ENCODE data around the gene DCN.

The DCN gene

GRCh38 chr12:91188778-91189177 is 6.2 kb upstream of the DCN start:
- H3K4me1 ChIP-seq (ENCODE audit: control insufficient read depth, insufficient read depth, low read length) = no peaks in the 10 kb centered on the region
- H3K4me3 ChIP-seq (ENCODE audit: low read length) = no peak overlapping the region
- no peaks in the 10 kb centered on the region for H3K27me3 ChIP-seq (ENCODE audit: control insufficient read depth, insufficient read depth, low read length)
- no peaks in the 10 kb centered on the region for H3K9me3 ChIP-seq (ENCODE audit: control insufficient read depth, insufficient read depth, low read length)
- no peaks in the 10 kb centered on the region for H3K36me3 ChIP-seq (ENCODE audit: control insufficient read depth, insufficient read depth, low read length)
- no peak for DNase-seq (ENCODE audit: low read depth, low spot score)
- no peak overlapping the region for H3K27ac ChIP-seq (ENCODE audit: low read length)

- WGBS (ENCODE audit: insufficient coverage, insufficient read length) = no CpG with 5 or more reads among the region's 2 CpGs
- Histone ChIP-seq H3K4me1 (ENCODE audit: control insufficient read depth, insufficient read depth, low read length) (no peaks in the 10 kb centered on the region), H3K27ac (ENCODE audit: low read length) (no peak overlapping the region), H3K9me3 (ENCODE audit: control insufficient read depth, insufficient read depth, low read length) (no peaks in the 10 kb centered on the region), H3K36me3 (ENCODE audit: control insufficient read depth, insufficient read depth, low read length) (no peaks in the 10 kb centered on the region), H3K27me3 (ENCODE audit: control insufficient read depth, insufficient read depth, low read length) (no peaks in the 10 kb centered on the region), H3K4me3 (ENCODE audit: low read length) (no peak overlapping the region)
- no peak for DNase-seq (ENCODE audit: low read depth, low spot score)
Observed at GRCh38 chr12:91186156-91186555, 3.5 kb upstream of the DCN start.

DNA sequence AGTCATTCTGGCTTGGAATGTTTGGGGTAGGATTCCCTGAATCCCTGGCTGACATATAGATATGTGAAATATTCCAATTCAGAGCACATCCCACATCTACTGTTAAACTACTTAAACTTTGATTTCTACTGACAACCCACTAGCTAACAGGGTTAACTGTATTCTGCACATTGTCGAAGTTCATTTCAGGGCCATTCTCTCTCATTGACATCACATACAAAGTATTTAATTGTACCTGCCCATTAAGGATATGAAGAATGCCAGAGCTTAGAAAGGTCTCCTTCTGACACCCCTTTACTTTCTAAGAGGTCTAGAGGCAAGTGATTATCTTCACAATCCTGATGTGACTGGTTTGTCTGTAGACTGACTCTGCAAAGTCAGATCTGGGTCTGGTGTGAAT is 2.8 kb upstream of the DCN start:
- no peak overlapping the region for H3K4me3 ChIP-seq (ENCODE audit: low read length)
- no CpG with 5 or more reads among the region's 1 CpG for WGBS (ENCODE audit: insufficient coverage, insufficient read length)

DNA sequence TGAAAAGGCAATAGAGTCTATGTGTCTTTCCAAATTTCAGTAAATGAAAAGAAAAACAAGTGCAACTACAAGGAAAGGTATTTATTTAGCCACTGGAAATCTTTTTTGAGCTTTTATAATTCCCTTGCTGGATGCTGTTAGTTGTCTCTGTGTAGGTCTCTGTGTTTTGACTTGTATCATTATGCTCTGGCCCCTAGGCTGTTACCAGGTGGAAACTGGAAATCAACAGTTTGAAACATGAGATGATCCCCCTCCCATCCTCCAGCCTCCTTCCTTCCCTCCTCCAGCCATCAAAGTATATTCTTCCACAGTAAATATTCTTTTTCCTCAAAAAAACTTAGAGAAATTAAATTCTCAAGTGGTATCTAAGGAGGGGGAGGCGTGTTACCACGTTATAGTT is 934 bp upstream of the DCN start:
- DNase-seq (ENCODE audit: low read depth, low spot score) = no peak
- H3K9me3 ChIP-seq (ENCODE audit: control insufficient read depth, insufficient read depth, low read length) = no peaks in the 10 kb centered on the region
- no peak overlapping the region for H3K27ac ChIP-seq (ENCODE audit: low read length)
- no peaks in the 10 kb centered on the region for H3K27me3 ChIP-seq (ENCODE audit: control insufficient read depth, insufficient read depth, low read length)
- no peaks in the 10 kb centered on the region for H3K36me3 ChIP-seq (ENCODE audit: control insufficient read depth, insufficient read depth, low read length)
- WGBS (ENCODE audit: insufficient coverage, insufficient read length) = no CpG with 5 or more reads among the region's 2 CpGs
- H3K4me3 ChIP-seq (ENCODE audit: low read length) = no peak overlapping the region
- H3K4me1 ChIP-seq (ENCODE audit: control insufficient read depth, insufficient read depth, low read length) = no peaks in the 10 kb centered on the region

More for the DNA sequence above, 2.8 kb upstream of the DCN start:
- no peaks in the 10 kb centered on the region for H3K4me1 ChIP-seq (ENCODE audit: control insufficient read depth, insufficient read depth, low read length)
- no peak for DNase-seq (ENCODE audit: low read depth, low spot score)
- H3K36me3 ChIP-seq (ENCODE audit: control insufficient read depth, insufficient read depth, low read length) = no peaks in the 10 kb centered on the region
- H3K9me3 ChIP-seq (ENCODE audit: control insufficient read depth, insufficient read depth, low read length) = no peaks in the 10 kb centered on the region
- no peaks in the 10 kb centered on the region for H3K27me3 ChIP-seq (ENCODE audit: control insufficient read depth, insufficient read depth, low read length)
- H3K27ac ChIP-seq (ENCODE audit: low read length) = no peak overlapping the region

DNA sequence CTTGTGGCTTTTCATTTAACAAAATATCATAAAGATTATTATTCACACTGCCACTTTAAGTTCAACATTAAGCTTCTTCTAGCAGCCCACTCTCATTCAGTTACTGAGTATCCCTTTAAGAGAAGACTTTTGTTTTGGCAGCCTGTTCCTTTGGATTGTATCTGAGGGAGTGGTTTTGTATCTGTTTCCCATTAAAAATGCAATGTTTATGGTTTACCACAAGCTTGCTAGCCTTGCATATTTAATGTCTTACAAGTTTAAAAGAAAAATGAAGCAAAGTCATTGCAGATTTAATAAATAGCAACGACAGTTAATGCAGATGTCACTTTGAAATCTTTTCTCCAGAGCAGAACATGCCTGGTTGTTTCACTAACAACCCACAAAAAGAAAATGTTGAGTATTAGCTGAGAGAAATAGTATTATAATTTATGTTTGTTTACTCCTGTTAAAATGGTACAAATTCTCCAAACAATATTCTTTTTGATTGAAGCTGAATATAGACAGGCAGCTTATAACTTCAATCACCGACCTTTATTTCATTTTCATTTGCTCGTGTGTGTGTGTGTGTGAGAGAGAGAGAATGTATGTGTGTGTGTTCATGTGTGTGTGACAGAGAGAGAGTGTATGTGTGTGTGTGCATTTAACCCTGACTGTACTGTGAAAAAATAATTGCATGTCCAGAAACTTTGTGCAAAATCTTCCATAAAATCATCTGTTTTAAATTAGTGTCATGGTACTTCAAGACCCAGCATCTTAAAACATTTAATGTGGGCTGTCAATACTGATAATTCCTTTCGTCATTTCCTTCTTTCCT is 1.8 kb downstream of the DCN start:
- Histone ChIP-seq H3K9me3 (ENCODE audit: control insufficient read depth, insufficient read depth, low read length) (no peaks in the 10 kb centered on the region), H3K36me3 (ENCODE audit: control insufficient read depth, insufficient read depth, low read length) (no peaks in the 10 kb centered on the region), H3K27me3 (ENCODE audit: control insufficient read depth, insufficient read depth, low read length) (no peaks in the 10 kb centered on the region), H3K4me1 (ENCODE audit: control insufficient read depth, insufficient read depth, low read length) (no peaks in the 10 kb centered on the region), H3K27ac (ENCODE audit: low read length) (no peak overlapping the region), H3K4me3 (ENCODE audit: low read length) (no peak overlapping the region)
- no CpG with 5 or more reads among the region's 4 CpGs for WGBS (ENCODE audit: insufficient coverage, insufficient read length)
- no peak for DNase-seq (ENCODE audit: low read depth, low spot score)

DNA sequence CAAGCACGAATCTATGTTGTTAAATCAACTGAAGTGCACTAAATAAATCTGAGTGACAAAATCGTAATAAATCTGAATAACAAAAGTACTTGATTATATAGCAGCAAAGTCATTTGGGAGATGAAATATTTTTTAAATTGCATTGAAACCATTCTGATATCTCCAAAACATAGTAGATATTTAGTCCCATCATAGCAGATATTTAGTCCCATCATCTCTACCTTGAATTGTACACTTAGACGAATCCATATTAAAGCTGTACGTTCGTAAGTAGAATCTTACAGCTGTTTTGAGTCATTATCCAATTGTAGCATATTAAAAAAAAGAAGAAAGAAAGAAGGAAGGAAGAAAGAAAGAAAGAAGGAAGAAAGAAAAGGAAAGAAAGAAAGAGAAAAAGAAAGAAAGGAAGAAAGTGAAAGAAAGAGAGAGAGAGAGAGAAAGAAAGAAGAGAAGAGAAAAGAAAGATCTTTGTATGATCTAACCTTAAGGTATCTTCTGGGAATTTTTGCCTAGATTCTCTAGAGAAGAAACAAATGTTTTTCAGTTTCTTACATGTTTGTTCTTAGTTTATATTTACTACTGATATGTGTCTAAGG is 2.6 kb downstream of the DCN start:
- no peak overlapping the region for H3K4me3 ChIP-seq (ENCODE audit: low read length)
- no peaks in the 10 kb centered on the region for H3K36me3 ChIP-seq (ENCODE audit: control insufficient read depth, insufficient read depth, low read length)
- no peak overlapping the region for H3K27ac ChIP-seq (ENCODE audit: low read length)
- no peaks in the 10 kb centered on the region for H3K4me1 ChIP-seq (ENCODE audit: control insufficient read depth, insufficient read depth, low read length)
- H3K27me3 ChIP-seq (ENCODE audit: control insufficient read depth, insufficient read depth, low read length) = no peaks in the 10 kb centered on the region
- no peak for DNase-seq (ENCODE audit: low read depth, low spot score)
- H3K9me3 ChIP-seq (ENCODE audit: control insufficient read depth, insufficient read depth, low read length) = no peaks in the 10 kb centered on the region
- no CpG with 5 or more reads among the region's 5 CpGs for WGBS (ENCODE audit: insufficient coverage, insufficient read length)

DNA sequence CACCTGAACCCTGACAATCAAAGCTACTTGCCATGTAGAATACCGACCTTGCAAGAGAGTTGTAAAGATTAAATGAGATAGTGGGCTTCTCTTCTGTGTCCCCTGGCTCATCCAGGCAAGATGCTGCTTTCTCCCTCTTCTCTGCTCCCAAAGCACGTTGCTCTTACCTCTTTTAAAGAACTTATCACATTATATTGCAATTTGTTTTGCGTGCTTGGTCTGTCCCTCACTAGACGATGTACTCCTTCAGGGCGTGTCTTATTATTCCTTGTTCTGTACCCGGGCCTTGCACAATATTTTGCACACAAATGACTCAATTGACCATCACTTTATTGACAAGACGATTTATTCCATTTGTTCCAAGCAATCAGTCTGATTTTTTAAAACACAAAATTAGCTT is 3.3 kb downstream of the DCN start:
- DNase-seq (ENCODE audit: low read depth, low spot score) = no peak
- H3K27ac ChIP-seq (ENCODE audit: low read length) = no peak overlapping the region
- WGBS (ENCODE audit: insufficient coverage, insufficient read length) = no CpG with 5 or more reads among the region's 7 CpGs

GRCh38 chr12:91178781-91179180 is 3.8 kb downstream of the DCN start:
- Histone ChIP-seq H3K27ac (ENCODE audit: low read length) (no peak overlapping the region), H3K36me3 (ENCODE audit: control insufficient read depth, insufficient read depth, low read length) (no peaks in the 10 kb centered on the region), H3K9me3 (ENCODE audit: control insufficient read depth, insufficient read depth, low read length) (no peaks in the 10 kb centered on the region), H3K27me3 (ENCODE audit: control insufficient read depth, insufficient read depth, low read length) (no peaks in the 10 kb centered on the region), H3K4me3 (ENCODE audit: low read length) (no peak overlapping the region), H3K4me1 (ENCODE audit: control insufficient read depth, insufficient read depth, low read length) (no peaks in the 10 kb centered on the region)
- 100% methylated on average over 1 of the region's 1 CpG for WGBS (ENCODE audit: insufficient coverage, insufficient read length)
- DNase-seq (ENCODE audit: low read depth, low spot score) = no peak

More for the DNA sequence above, 3.3 kb downstream of the DCN start:
- H3K9me3 ChIP-seq (ENCODE audit: control insufficient read depth, insufficient read depth, low read length) = no peaks in the 10 kb centered on the region
- H3K36me3 ChIP-seq (ENCODE audit: control insufficient read depth, insufficient read depth, low read length) = no peaks in the 10 kb centered on the region
- no peaks in the 10 kb centered on the region for H3K4me1 ChIP-seq (ENCODE audit: control insufficient read depth, insufficient read depth, low read length)
- no peak overlapping the region for H3K4me3 ChIP-seq (ENCODE audit: low read length)
- no peaks in the 10 kb centered on the region for H3K27me3 ChIP-seq (ENCODE audit: control insufficient read depth, insufficient read depth, low read length)

DNA sequence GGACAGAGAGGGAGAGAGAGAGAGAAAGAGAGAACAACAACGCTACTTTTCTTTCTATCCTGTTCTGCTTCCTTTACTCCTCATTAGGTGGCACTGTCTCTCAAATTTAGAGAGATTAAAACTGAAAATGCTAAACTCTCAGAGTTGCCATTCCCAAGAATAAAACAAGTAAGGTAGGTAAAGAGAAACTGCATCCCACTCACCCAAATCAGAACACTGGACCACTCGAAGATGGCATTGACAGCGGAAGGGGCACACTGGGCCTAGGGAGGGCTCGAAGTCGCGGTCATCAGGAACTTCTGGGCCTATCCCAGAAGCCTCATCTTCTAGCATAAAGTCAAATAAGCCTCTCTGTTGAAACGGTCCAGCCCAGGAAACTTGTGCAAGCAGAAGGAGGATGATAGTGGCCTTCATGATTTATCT is 4.5 kb downstream of the DCN start:
- Histone ChIP-seq H3K4me1 (ENCODE audit: control insufficient read depth, insufficient read depth, low read length) (no peaks in the 10 kb centered on the region), H3K27ac (ENCODE audit: low read length) (no peak overlapping the region), H3K36me3 (ENCODE audit: control insufficient read depth, insufficient read depth, low read length) (no peaks in the 10 kb centered on the region), H3K27me3 (ENCODE audit: control insufficient read depth, insufficient read depth, low read length) (no peaks in the 10 kb centered on the region), H3K4me3 (ENCODE audit: low read length) (no peak overlapping the region), H3K9me3 (ENCODE audit: control insufficient read depth, insufficient read depth, low read length) (no peaks in the 10 kb centered on the region)
- DNase-seq (ENCODE audit: low read depth, low spot score) = no peak
- WGBS (ENCODE audit: insufficient coverage, insufficient read length) = no CpG with 5 or more reads among the region's 7 CpGs

DNA sequence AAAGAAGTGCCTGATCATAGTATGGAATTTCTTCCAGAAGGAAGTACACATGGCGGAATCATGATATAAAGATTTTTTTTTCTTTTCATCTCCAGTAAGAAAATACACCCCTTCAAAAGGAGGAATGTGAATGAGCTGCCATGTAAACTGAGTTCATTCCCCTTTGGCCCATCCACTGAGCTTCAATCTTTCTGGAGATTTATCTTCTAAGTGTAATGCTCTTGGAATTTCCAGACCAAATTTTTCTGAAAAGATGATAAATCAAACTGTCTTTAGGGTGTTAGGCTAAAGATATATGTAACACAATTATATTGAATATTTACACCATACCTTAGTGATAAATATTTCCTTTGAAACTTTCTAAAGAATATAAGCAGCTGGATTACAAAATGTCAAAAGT is 5.2 kb downstream of the DCN start:
- Histone ChIP-seq H3K27ac (ENCODE audit: low read length) (no peak overlapping the region), H3K27me3 (ENCODE audit: control insufficient read depth, insufficient read depth, low read length) (no peaks in the 10 kb centered on the region), H3K4me3 (ENCODE audit: low read length) (no peak overlapping the region), H3K36me3 (ENCODE audit: control insufficient read depth, insufficient read depth, low read length) (no peaks in the 10 kb centered on the region), H3K9me3 (ENCODE audit: control insufficient read depth, insufficient read depth, low read length) (no peaks in the 10 kb centered on the region), H3K4me1 (ENCODE audit: control insufficient read depth, insufficient read depth, low read length) (no peaks in the 10 kb centered on the region)
- no CpG with 5 or more reads among the region's 1 CpG for WGBS (ENCODE audit: insufficient coverage, insufficient read length)
- DNase-seq (ENCODE audit: low read depth, low spot score) = no peak

- Histone ChIP-seq H3K27ac (ENCODE audit: low read length) (no peak overlapping the region), H3K27me3 (ENCODE audit: control insufficient read depth, insufficient read depth, low read length) (no peaks in the 10 kb centered on the region), H3K36me3 (ENCODE audit: control insufficient read depth, insufficient read depth, low read length) (no peaks in the 10 kb centered on the region), H3K4me1 (ENCODE audit: control insufficient read depth, insufficient read depth, low read length) (no peaks in the 10 kb centered on the region), H3K9me3 (ENCODE audit: control insufficient read depth, insufficient read depth, low read length) (no peaks in the 10 kb centered on the region), H3K4me3 (ENCODE audit: low read length) (no peak overlapping the region)
- no CpG with 5 or more reads among the region's 3 CpGs for WGBS (ENCODE audit: insufficient coverage, insufficient read length)
- no peak for DNase-seq (ENCODE audit: low read depth, low spot score)
Observed at GRCh38 chr12:91176915-91177314, 5.7 kb downstream of the DCN start.

Data from iPS DF 6.9 (cell line).